ELF-1 (cell line): Measurements from ENCODE around the gene SNX21.
"Not testable (repeated sequence)": the region's sequence is repeated elsewhere in the genome, so short reads cannot be mapped to it uniquely, and the experiment has no call there.

ENCODE experiments used
- DNase-seq: peaks from one replicate; pipeline ENCODE4 v3.0.0-alpha.2; 2016; ENCODE audit warnings: low read depth, low spot score

Gene SNX21

GRCh38 chr20:45833030-45833882 lies at the start of gene SNX21:
Gene SNX21, plus strand, starts transcription at chr20:45833799. Its CDS starts 121 bp downstream, at chr20:45833920.
- DNase-seq: peak; percentile 87

GRCh38 chr20:45788351-45788750 lies 45.2 kb upstream of the SNX21 start:
- no peak for DNase-seq

- no peak for DNase-seq
These were observed 41.1 kb upstream of the SNX21 start for GRCh38 chr20:45792317-45793118.

- no peak for DNase-seq
These were observed 37.1 kb upstream of the SNX21 start for GRCh38 chr20:45796337-45797065.

- not testable (repeated sequence) for DNase-seq
These were observed 36.1 kb upstream of the SNX21 start for GRCh38 chr20:45797510-45797909.

- not testable (repeated sequence) for DNase-seq
These were observed 35.6 kb upstream of the SNX21 start for GRCh38 chr20:45797955-45798354.

GRCh38 chr20:45798935-45799642 lies 34.5 kb upstream of the SNX21 start:
- peak; percentile 71 for DNase-seq

GRCh38 chr20:45801851-45802250 lies 31.7 kb upstream of the SNX21 start:
- DNase-seq: no peak

GRCh38 chr20:45810191-45810970 lies 23.2 kb upstream of the SNX21 start:
- DNase-seq: no peak

- peak; percentile 99 for DNase-seq
These were observed 21.2 kb upstream of the SNX21 start, which contains the start of gene UBE2C for GRCh38 chr20:45812157-45813005. Gene UBE2C, plus strand, starts transcription at chr20:45812644. Its CDS starts 52 bp downstream, at chr20:45812696.

- DNase-seq: no peak
These were observed 20.6 kb upstream of the SNX21 start for GRCh38 chr20:45813006-45813340.

- DNase-seq: no peak
These were observed 20.1 kb upstream of the SNX21 start for GRCh38 chr20:45813489-45813888.

- DNase-seq: no peak
These were observed 19.3 kb upstream of the SNX21 start for GRCh38 chr20:45814314-45814713.

GRCh38 chr20:45816951-45817350 lies 16.6 kb upstream of the SNX21 start:
- DNase-seq: no peak

GRCh38 chr20:45817376-45818194 lies 16.0 kb upstream of the SNX21 start:
- peak; percentile 64 for DNase-seq

GRCh38 chr20:45818239-45818638 lies 15.4 kb upstream of the SNX21 start:
- no peak for DNase-seq

GRCh38 chr20:45819466-45819865 lies 14.1 kb upstream of the SNX21 start:
- peak; percentile 70 for DNase-seq

- no peak for DNase-seq
These were observed 11.7 kb upstream of the SNX21 start for GRCh38 chr20:45821947-45822346.

GRCh38 chr20:45822857-45823256 lies 10.7 kb upstream of the SNX21 start:
- peak; percentile 75 for DNase-seq
